K562 (cell line): ENCODE data around the gene OSGEP. TPM values are rescaled to one million over a fixed set of nuclear protein-coding genes. Genes with fewer than 3 reads are reported as not detected.

ENCODE experiments used
- ARHGAP35 ChIP-seq: fragments of 450-650 bp; IDR thresholded peaks from 2 replicates; pipeline ENCODE4 v1.6.1; 2018; ENCODE audit not compliant: partially characterized antibody
- CC2D1A ChIP-seq: fragments of 450-650 bp; IDR thresholded peaks from 2 replicates; pipeline ENCODE4 v1.6.1; 2017; ENCODE audit warnings: mild to moderate bottlenecking
- EWSR1 ChIP-seq: fragments of 450-650 bp; IDR thresholded peaks from 2 replicates; pipeline ENCODE4 v1.6.1; 2018; ENCODE audit warnings: borderline replicate concordance, mild to moderate bottlenecking, low read depth, moderate library complexity; ENCODE audit not compliant: partially characterized antibody
- HLTF ChIP-seq: fragments of 450-650 bp; IDR thresholded peaks from 2 replicates; pipeline ENCODE4 v1.6.1; 2016
- KDM2B ChIP-seq: fragments of 250-450 bp; sonication (Bioruptor Pico); IDR thresholded peaks from 2 replicates; pipeline ENCODE4 v1.8.0; 2021; ENCODE audit warnings: mild to moderate bottlenecking, moderate library complexity
- MTA3 ChIP-seq: fragments of 450-650 bp; formaldehyde crosslinking; IDR thresholded peaks from 2 replicates; pipeline ENCODE4 v1.6.1; 2017; ENCODE audit warnings: mild to moderate bottlenecking, borderline replicate concordance
- PCBP2 ChIP-seq: fragments of 200-400 bp; formaldehyde crosslinking; IDR thresholded peaks from 2 replicates; pipeline ENCODE4 v1.6.1; 2018; ENCODE audit warnings: low read length, low read depth, mild to moderate bottlenecking, moderate library complexity; ENCODE audit not compliant: poor library complexity, severe bottlenecking
- PPARD ChIP-seq: fragments of 250-450 bp; sonication (Bioruptor Pico); IDR thresholded peaks from 2 replicates; pipeline ENCODE4 v1.8.0; 2022; ENCODE audit warnings: inconsistent platforms, mild to moderate bottlenecking, moderate library complexity
- RB1 ChIP-seq: fragments of 450-650 bp; IDR thresholded peaks from 2 replicates; pipeline ENCODE4 v1.6.1; 2017; ENCODE audit warnings: low read depth, mild to moderate bottlenecking
- SMAD4 ChIP-seq: fragments of 250-450 bp; sonication (Bioruptor Pico); conservative IDR thresholded peaks from 2 replicates; pipeline ENCODE4 v1.8.0; 2021; ENCODE audit warnings: inconsistent platforms, mild to moderate bottlenecking, moderate library complexity
- SMARCA4 ChIP-seq: fragments of 450-650 bp; IDR thresholded peaks from 2 replicates; pipeline ENCODE4 v1.6.1; 2016
- TAF15 ChIP-seq: fragments of 200-400 bp; formaldehyde crosslinking; IDR thresholded peaks from 2 replicates; pipeline ENCODE4 v1.6.1; 2017; ENCODE audit warnings: mild to moderate bottlenecking, low read depth, low read length, moderate library complexity
- THRB ChIP-seq: fragments of 450-650 bp; formaldehyde crosslinking; conservative IDR thresholded peaks from 2 replicates; pipeline ENCODE4 v1.4.0; 2022; ENCODE audit warnings: mild to moderate bottlenecking, missing genetic modification characterization
- ZNF124 ChIP-seq: sonication (generic); formaldehyde crosslinking; IDR thresholded peaks from 2 replicates; pipeline ENCODE4 v1.8.1; 2022; ENCODE audit warnings: missing genetic modification reagents
- ZNF398 ChIP-seq: fragments of 250-450 bp; sonication (Bioruptor Pico); IDR thresholded peaks from 2 replicates; pipeline ENCODE4 v1.8.0; 2021; ENCODE audit warnings: moderate library complexity, mild to moderate bottlenecking, inconsistent platforms
- polyA plus RNA-seq, 8 experiments: library from polyadenylated mRNA; depleted of rRNA in 4 of 8; stranded (reverse) in 5 of 8; unstranded in 3 of 8; fragments of >200 nt; fragmentation: Nextera tagmentation in 2 of 8; fragmentation: Illumina TruSeq in 1 of 8; extraction: Ambion mirVana in 2 of 8; extraction: Trizol in 1 of 8; gene quantifications; 2 replicates each; pipeline versions ENCODE4 v1.2.1 to v1.2.3, GENCODE V29; 2011 to 2014; ENCODE audit warnings: inconsistent platforms in 1 of 8, missing spikeins in 1 of 8
- total RNA-seq, 7 experiments: library from RNA; depleted of rRNA in 6 of 7; stranded (reverse); fragments of >200 nt in 6 of 7; fragmentation: Illumina TruSeq in 2 of 7; extraction: Trizol in 2 of 7; gene quantifications; 2 replicates each; pipeline versions ENCODE4 v1.2.1 to v1.2.3, GENCODE V29; 2011 to 2021; ENCODE audit warnings: low replicate concordance in 1 of 7
- TF ChIP-seq, protein P1 (sequence below): IDR thresholded peaks from 2 replicates; pipeline ENCODE4 v1.6.1; 2016; ENCODE audit warnings: missing genetic modification characterization, missing compliant biosample characterization
- TF ChIP-seq, protein P2 (sequence below): fragments of 450-650 bp; IDR thresholded peaks from 2 replicates; pipeline ENCODE4 v1.6.1; 2016; ENCODE audit warnings: antibody characterized with exemption
- TF ChIP-seq, protein P3 (sequence below), 2 experiments: IDR thresholded peaks; 2 replicates each; pipeline ENCODE4 v1.6.1; 2012; ENCODE audit warnings: improper control_type of control experiment in 2 of 2, low read depth in 2 of 2, low read length in 2 of 2, borderline replicate concordance in 1 of 2

The OSGEP gene
- total and polyA plus RNA-seq, 9 of the 15 experiments (the other 6 are each of a cell fraction or from before 2014, with no cell fraction given), result 32.1 to 59.2 (median 44.1) TPM

DNA sequence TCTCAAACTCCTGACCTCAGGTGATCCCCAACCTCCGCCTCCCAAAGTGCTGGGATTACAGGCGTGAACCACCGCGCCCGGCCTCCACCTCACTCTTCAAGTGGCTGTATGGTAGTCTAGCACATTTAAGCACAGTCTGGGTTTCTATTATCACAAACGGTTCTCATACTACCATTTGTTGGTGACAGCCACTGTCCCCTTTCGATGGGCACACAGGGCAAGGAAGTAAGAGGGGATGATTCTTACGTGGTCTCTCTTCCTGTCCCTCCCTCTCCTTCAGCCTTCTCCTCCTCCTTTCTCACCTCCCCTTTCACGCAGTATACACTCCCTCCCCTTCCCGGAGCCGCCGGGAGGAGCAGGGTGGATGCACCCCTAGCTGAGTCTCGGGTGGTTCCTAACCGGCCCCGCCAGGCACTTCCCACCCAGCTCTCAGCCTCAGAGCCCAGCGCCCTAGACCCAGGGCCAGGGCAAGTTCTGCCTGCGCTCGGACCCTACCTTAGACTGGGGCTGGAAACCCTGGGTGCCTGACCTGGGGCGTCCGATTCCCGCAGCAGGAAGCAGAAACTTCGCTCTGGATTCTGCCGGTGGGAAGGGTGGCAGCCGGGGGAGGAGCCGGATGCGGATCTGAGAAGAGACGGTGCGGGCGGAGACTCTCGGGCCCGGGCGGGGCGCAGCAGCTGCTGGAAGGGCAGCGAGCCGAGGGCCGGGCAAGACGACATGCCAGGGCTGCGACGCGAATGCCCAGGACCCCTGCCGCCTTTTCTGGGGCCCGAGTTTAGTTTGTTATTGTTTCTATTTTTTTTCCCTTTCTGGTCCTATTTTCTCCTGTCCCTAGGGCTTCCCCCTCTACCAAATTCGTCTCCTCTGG lies 41.5 kb downstream of the OSGEP start, which contains the start of gene TEP1 (continued):
- TF ChIP-seq, protein P1, sequence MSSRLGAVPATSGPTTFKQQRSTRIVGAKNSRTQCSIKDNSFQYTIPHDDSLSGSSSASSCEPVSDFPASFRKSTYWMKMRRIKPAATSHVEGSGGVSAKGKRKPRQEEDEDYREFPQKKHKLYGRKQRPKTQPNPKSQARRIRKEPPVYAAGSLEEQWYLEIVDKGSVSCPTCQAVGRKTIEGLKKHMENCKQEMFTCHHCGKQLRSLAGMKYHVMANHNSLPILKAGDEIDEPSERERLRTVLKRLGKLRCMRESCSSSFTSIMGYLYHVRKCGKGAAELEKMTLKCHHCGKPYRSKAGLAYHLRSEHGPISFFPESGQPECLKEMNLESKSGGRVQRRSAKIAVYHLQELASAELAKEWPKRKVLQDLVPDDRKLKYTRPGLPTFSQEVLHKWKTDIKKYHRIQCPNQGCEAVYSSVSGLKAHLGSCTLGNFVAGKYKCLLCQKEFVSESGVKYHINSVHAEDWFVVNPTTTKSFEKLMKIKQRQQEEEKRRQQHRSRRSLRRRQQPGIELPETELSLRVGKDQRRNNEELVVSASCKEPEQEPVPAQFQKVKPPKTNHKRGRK (tag), result peak; percentile 85
- TF ChIP-seq, protein P2, sequence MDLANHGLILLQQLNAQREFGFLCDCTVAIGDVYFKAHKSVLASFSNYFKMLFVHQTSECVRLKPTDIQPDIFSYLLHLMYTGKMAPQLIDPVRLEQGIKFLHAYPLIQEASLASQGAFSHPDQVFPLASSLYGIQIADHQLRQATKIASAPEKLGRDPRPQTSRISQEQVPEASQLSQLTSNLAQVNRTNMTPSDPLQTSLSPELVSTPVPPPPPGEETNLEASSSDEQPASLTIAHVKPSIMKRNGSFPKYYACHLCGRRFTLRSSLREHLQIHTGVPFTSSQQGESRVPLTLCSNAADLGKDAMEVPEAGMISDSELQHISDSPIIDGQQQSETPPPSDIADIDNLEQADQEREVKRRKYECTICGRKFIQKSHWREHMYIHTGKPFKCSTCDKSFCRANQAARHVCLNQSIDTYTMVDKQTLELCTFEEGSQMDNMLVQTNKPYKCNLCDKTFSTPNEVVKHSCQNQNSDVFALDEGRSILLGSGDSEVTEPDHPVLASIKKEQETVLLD, result no peak
- TF ChIP-seq KDM2B (CRISPR knock-in tag) (no peak), SMARCA4 (no peak), CC2D1A (no peak), RB1 (0 out of 2 replicates have a peak, but pooled peaks have one; percentile 12), PCBP2 (no peak), THRB (no peak), TAF15 (no peak), MTA3 (no peak), ARHGAP35 (no peak), ZNF398 (no peak), PPARD (CRISPR knock-in tag) (no peak), SMAD4 (CRISPR knock-in tag) (peak; percentile 34; the same call in 1 of the 2 replicates), ZNF124 (CRISPR knock-in tag) (no peak), HLTF (0 out of 2 replicates have a peak, but pooled peaks have one; percentile 29), EWSR1 (no peak)
- TF ChIP-seq, protein P3, sequence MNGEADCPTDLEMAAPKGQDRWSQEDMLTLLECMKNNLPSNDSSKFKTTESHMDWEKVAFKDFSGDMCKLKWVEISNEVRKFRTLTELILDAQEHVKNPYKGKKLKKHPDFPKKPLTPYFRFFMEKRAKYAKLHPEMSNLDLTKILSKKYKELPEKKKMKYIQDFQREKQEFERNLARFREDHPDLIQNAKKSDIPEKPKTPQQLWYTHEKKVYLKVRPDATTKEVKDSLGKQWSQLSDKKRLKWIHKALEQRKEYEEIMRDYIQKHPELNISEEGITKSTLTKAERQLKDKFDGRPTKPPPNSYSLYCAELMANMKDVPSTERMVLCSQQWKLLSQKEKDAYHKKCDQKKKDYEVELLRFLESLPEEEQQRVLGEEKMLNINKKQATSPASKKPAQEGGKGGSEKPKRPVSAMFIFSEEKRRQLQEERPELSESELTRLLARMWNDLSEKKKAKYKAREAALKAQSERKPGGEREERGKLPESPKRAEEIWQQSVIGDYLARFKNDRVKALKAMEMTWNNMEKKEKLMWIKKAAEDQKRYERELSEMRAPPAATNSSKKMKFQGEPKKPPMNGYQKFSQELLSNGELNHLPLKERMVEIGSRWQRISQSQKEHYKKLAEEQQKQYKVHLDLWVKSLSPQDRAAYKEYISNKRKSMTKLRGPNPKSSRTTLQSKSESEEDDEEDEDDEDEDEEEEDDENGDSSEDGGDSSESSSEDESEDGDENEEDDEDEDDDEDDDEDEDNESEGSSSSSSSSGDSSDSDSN (IDR thresholded peaks at IDR 0.05; ENCODE audit: borderline replicate concordance in 1 of 2, low read depth in 2 of 2, low read length in 2 of 2), result 0 out of 4 replicates have a peak, but pooled peaks have one; percentile 40 to 66
